Bronchial epithelial cell (primary cell): Measurements from ENCODE around the gene SLC4A8. TPM values are rescaled to one million over a fixed set of nuclear protein-coding genes. Genes with fewer than 3 reads are reported as not detected.

Source experiments
- DNase-seq: peaks from one replicate; pipeline ENCODE4 v3.0.0-alpha.2; 2010; ENCODE audit warnings: low read depth
- FAIRE-seq: peaks from 2 replicates; lab custom pipeline; 2011; peaks lifted over from hg19 to GRCh38; lab: Jason Lieb, UNC
- H3K27me3 ChIP-seq: 2 replicates; pipeline ENCODE4 v1.5.1; 2011; ENCODE audit warnings: low read length; ENCODE audit not compliant: control insufficient read depth, insufficient read depth
- H3K36me3 ChIP-seq: 2 replicates; pipeline ENCODE4 v1.5.1; 2011; ENCODE audit warnings: low read length; ENCODE audit not compliant: control insufficient read depth, insufficient read depth
- H3K4me3 ChIP-seq: 2 replicates; pipeline ENCODE4 v1.5.1; 2011; ENCODE audit warnings: mild to moderate bottlenecking, low read depth, low read length, control low read depth
- total RNA-seq: library from RNA; depleted of rRNA; stranded (reverse); fragments of >200 nt; gene quantifications from 2 replicates; pipeline ENCODE4 v1.2.1, GENCODE V29; 2014
- TF ChIP-seq, protein P1 (sequence below): IDR thresholded peaks from 2 replicates; pipeline ENCODE4 v1.5.1; 2011; ENCODE audit warnings: mild to moderate bottlenecking, moderate library complexity, low read length, control low read depth, inconsistent platforms; ENCODE audit not compliant: insufficient read depth, severe bottlenecking

Gene SLC4A8
- total RNA-seq, 1 donor from 2014 or later: 0.26 TPM

DNA sequence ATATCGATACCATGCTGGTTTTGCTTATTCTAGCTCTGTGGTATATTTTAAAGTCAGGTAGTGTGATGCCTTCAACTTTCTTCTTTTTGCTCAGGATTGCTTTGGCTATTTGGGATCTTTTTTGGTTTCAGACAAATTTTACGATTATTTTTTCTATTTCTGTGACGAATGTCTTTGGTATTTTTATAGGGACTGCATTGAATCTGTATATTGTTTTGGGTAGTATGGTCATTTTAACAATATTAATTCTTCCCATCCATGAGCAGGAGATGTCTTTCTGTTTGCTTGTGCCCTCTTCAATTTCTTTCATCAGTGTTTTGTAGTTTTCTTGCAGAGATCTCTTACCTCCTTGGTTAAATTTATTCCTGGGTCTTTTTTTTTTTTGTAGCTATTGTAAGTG, 10.8 kb upstream of the SLC4A8 start:
- DNase-seq: no peak
- H3K4me3 ChIP-seq: no peak overlapping the region
- no peak for FAIRE-seq
- H3K36me3 ChIP-seq: no peaks in the 10 kb centered on the region
- no peaks in the 10 kb centered on the region for H3K27me3 ChIP-seq
- TF ChIP-seq, protein P1, sequence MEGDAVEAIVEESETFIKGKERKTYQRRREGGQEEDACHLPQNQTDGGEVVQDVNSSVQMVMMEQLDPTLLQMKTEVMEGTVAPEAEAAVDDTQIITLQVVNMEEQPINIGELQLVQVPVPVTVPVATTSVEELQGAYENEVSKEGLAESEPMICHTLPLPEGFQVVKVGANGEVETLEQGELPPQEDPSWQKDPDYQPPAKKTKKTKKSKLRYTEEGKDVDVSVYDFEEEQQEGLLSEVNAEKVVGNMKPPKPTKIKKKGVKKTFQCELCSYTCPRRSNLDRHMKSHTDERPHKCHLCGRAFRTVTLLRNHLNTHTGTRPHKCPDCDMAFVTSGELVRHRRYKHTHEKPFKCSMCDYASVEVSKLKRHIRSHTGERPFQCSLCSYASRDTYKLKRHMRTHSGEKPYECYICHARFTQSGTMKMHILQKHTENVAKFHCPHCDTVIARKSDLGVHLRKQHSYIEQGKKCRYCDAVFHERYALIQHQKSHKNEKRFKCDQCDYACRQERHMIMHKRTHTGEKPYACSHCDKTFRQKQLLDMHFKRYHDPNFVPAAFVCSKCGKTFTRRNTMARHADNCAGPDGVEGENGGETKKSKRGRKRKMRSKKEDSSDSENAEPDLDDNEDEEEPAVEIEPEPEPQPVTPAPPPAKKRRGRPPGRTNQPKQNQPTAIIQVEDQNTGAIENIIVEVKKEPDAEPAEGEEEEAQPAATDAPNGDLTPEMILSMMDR: no peak

DNA sequence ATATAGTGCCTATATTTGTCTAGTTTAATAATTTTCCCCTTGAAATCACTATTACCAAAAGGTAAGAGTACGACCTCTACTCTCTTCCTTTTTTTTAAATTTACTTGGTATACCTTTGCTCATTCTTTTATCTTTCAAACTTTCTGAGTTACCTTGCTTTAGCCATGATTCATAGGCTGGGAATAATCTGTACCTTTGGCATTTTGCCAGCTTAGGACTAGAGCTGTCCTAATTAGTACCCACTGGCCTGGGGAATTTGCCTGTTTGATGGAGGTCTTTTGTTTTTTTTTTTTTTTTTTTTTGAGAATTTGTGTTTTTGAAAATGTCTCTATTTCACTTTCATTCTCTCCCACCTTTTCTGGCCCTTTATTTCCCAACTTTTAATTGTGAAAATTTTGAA, 8.7 kb upstream of the SLC4A8 start:
- FAIRE-seq: no peak

DNA sequence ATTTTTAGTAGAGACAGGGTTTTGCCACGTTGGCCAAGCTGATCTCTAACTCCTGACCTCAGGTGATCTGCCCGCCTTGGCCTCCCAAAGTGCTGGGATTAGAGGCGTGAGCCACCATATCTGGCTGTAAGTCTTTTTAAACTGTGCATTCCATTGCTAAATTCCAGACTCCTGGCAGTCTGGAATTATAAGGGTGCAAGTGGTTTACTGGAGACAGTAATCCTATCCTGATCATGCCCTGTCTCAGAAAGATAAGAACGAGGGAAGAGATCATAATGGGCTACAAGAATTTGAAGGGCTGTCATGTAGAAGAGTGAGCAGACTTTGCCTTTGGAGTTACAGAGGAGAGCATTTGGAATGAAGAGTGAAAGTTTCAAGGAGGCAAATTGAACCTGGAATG, 6.8 kb upstream of the SLC4A8 start:
- Histone ChIP-seq H3K27me3 (no peaks in the 10 kb centered on the region), H3K4me3 (no peak overlapping the region), H3K36me3 (no peaks in the 10 kb centered on the region)
- FAIRE-seq: no peak
- TF ChIP-seq, protein P1: no peak
- DNase-seq: no peak

More for the DNA sequence above, 8.7 kb upstream of the SLC4A8 start:
- TF ChIP-seq, protein P1: no peak
- no peaks in the 10 kb centered on the region for H3K36me3 ChIP-seq
- no peaks in the 10 kb centered on the region for H3K27me3 ChIP-seq
- H3K4me3 ChIP-seq: no peak overlapping the region
- DNase-seq: peak; percentile 71

DNA sequence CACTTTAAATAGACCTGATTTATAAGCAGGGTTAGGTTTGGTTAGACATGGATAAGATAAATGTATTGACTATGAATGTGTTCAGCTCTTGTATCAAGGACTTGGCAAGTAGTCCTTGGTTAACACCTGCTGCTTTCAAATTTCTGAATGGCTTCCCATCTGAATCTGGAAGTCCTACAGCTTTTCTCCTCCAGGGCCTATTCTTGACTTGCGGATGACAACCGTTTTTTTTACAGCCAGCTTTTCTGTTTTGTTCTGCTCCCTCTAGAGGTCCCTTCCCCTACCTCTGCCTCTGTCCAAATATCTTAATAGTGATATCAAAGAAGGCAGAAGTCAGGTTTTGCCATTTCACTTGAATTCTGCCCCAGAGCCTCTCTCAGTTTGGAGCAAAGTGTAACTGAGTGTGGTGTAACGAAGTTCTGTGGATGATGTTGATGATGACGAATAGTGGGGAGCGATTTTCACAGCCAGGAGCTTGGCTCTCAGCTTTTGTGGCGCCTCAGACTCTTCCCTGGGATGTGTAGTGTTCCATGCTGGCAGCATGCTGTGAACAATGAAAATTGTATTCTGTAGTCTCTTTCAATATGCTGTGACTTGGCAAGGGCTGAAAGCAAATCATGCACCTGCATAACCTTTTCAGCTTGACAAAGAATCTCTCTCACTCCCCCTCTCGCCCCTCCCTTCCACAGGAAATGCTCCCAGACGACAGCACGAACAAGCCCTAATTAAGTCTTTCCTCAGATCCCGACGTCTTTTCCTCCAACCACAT, 5.0 kb upstream of the SLC4A8 start:
- H3K27me3 ChIP-seq: no peaks in the 10 kb centered on the region
- H3K4me3 ChIP-seq: no peak overlapping the region
- DNase-seq (peak; percentile 10), FAIRE-seq (no peak)
- TF ChIP-seq, protein P1: no peak
- H3K36me3 ChIP-seq: no peaks in the 10 kb centered on the region

DNA sequence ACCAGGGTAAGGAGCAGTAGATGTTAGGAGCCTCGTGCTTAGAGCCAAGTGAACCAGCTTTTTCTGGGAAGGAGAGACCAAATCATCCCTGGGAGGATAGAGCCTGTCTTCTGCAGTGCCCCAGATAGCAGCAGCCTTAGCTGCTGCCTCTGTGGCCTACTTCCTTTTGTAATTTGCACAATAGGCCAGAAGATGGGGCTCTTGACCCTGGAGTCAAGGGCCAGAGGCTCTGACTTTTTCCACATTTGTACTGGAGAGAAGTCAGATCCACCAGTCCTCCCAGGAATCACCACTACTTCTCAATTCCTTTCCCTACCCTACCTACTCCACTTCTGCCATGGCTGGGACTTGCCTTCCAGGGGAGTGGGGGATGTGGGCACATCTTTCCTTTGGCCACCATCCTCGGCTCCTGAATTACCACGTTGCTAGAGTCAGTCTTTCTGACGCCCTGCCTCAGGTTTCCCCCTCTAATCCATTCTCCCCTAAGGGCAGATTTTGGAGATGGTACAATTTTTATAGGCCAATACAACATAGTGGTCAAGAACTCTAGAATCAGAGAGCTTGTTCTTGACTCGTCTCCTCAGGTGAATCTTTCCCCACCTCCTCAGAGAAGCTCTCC, 3.3 kb upstream of the SLC4A8 start:
- Histone ChIP-seq H3K4me3 (no peak overlapping the region), H3K36me3 (no peaks in the 10 kb centered on the region), H3K27me3 (peaks cover 4% of the 10 kb centered on the region)
- TF ChIP-seq, protein P1: peak; percentile 79
- peak; percentile 60 for FAIRE-seq
- DNase-seq: peak; percentile 49
